DND-41 (cell line): ENCODE results near the gene MACROD2.

Experiments used
- ATAC-seq: fragments of 200-7000 bp; cut with Tn5 transposase; 3 replicates; pipeline ENCODE4 v1.9.1; 2021; ENCODE audit warnings: low read depth; ENCODE audit not compliant: insufficient read depth
- DNase-seq: peaks from one replicate; pipeline ENCODE4 v3.0.0-alpha.2; 2020
- H2AFZ ChIP-seq: 2 replicates; pipeline ENCODE4 v1.6.0; 2012; ENCODE audit warnings: low read depth, low read length
- H3K27ac ChIP-seq: 2 replicates; pipeline ENCODE4 v1.5.1; 2012; ENCODE audit warnings: low read length, inconsistent platforms
- H3K27me3 ChIP-seq: fragments of 200-600 bp; sonication (generic); 2 replicates; pipeline ENCODE4 v1.6.0; 2012; ENCODE audit warnings: low read length, mild to moderate bottlenecking, inconsistent platforms; ENCODE audit not compliant: insufficient read depth, poor library complexity
- H3K36me3 ChIP-seq: 2 replicates; pipeline ENCODE4 v1.5.1; 2012; ENCODE audit warnings: low read length, inconsistent platforms; ENCODE audit not compliant: insufficient read depth
- H3K4me1 ChIP-seq: 2 replicates; pipeline ENCODE4 v1.5.1; 2012; ENCODE audit warnings: mild to moderate bottlenecking, low read length; ENCODE audit not compliant: insufficient read depth
- H3K4me2 ChIP-seq: 2 replicates; pipeline ENCODE4 v1.6.0; 2012; ENCODE audit warnings: mild to moderate bottlenecking, moderate library complexity, low read length, inconsistent platforms; ENCODE audit not compliant: insufficient read depth
- H3K4me3 ChIP-seq, 2 experiments: fragments of 200-600 bp in 1 of 2; shearing (Covaris generic) in 1 of 2; 2 replicates each; pipeline ENCODE4 v1.5.1; 2012 to 2016; ENCODE audit warnings: inconsistent platforms in 2 of 2, low read length in 2 of 2, mild to moderate bottlenecking in 2 of 2, low read depth in 1 of 2, moderate library complexity in 1 of 2
- H3K79me2 ChIP-seq: 2 replicates; pipeline ENCODE4 v1.6.0; 2012; ENCODE audit warnings: low read length, inconsistent platforms; ENCODE audit not compliant: insufficient read depth
- H3K9ac ChIP-seq: 2 replicates; pipeline ENCODE4 v1.6.0; 2012; ENCODE audit warnings: low read depth, mild to moderate bottlenecking, inconsistent platforms, low read length, moderate library complexity
- H3K9me3 ChIP-seq: 2 replicates; pipeline ENCODE4 v1.5.1; 2012; ENCODE audit warnings: low read length, moderate library complexity, mild to moderate bottlenecking, inconsistent platforms; ENCODE audit not compliant: insufficient read depth, severe bottlenecking
- H4K20me1 ChIP-seq: 2 replicates; pipeline ENCODE4 v1.6.0; 2012; ENCODE audit warnings: low read length; ENCODE audit not compliant: insufficient read depth
- CTCF ChIP-seq: IDR thresholded peaks from 2 replicates; pipeline ENCODE4 v1.5.1; 2012; ENCODE audit warnings: borderline replicate concordance, low read length, moderate library complexity, mild to moderate bottlenecking; ENCODE audit not compliant: poor library complexity, severe bottlenecking; ENCODE audit errors: extremely low read depth
- EZH2 ChIP-seq: IDR thresholded peaks from 3 replicates; pipeline ENCODE4 v1.6.1; 2012; ENCODE audit warnings: borderline replicate concordance, low read depth, mild to moderate bottlenecking, moderate library complexity, low read length, inconsistent platforms; ENCODE audit not compliant: severe bottlenecking

Gene MACROD2

GRCh38 chr20:15256676-15257568 is 1261.6 kb downstream of the MACROD2 start:
- H3K9ac ChIP-seq, result no peak overlapping the region

DNA sequence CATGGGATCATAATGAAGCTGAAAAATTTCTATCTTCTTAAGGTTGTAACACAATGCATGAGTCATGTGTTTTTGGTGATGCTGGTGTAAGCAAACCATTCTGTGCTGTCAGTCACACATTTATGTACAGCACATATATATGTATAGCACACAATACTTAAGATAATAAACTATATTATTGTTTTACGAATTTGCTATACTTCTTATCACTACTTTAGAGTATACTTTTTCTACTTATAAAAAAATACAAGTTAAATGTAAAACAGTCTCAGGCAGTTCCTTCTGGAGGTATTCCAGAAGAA is 1262.2 kb downstream of the MACROD2 start:
- H3K9me3 ChIP-seq, result no peaks in the 10 kb centered on the region
- no peak overlapping the region for H3K27ac ChIP-seq
- no peaks in the 10 kb centered on the region for H3K27me3 ChIP-seq
- 0 out of 2 replicates have a peak, but pooled peaks cover 3% of the 10 kb centered on the region for H3K4me1 ChIP-seq
- DNase-seq (no peak), ATAC-seq (no peak)
- no peak overlapping the region for H3K4me3 ChIP-seq
- H3K4me2 ChIP-seq, result no peak overlapping the region
- TF ChIP-seq EZH2, result no peak
- TF ChIP-seq CTCF, result no peak
- H3K79me2 ChIP-seq, result no peaks in the 10 kb centered on the region
- H4K20me1 ChIP-seq, result no peaks in the 10 kb centered on the region
- H2AFZ ChIP-seq, result no peak overlapping the region
- H3K9ac ChIP-seq, result no peak overlapping the region
- no peaks in the 10 kb centered on the region for H3K36me3 ChIP-seq

More at GRCh38 chr20:15256676-15257568, 1261.6 kb downstream of the MACROD2 start:
- Histone ChIP-seq H3K36me3 (no peaks in the 10 kb centered on the region), H3K4me3 (no peak overlapping the region), H2AFZ (no peak overlapping the region), H3K27me3 (no peaks in the 10 kb centered on the region), H3K9me3 (no peaks in the 10 kb centered on the region), H3K4me1 (no peaks in the 10 kb centered on the region), H4K20me1 (no peaks in the 10 kb centered on the region), H3K4me2 (no peak overlapping the region), H3K79me2 (no peaks in the 10 kb centered on the region), H3K27ac (no peak overlapping the region)
- ATAC-seq (no peak), DNase-seq (no peak)
- TF ChIP-seq CTCF (no peak), EZH2 (no peak)

DNA sequence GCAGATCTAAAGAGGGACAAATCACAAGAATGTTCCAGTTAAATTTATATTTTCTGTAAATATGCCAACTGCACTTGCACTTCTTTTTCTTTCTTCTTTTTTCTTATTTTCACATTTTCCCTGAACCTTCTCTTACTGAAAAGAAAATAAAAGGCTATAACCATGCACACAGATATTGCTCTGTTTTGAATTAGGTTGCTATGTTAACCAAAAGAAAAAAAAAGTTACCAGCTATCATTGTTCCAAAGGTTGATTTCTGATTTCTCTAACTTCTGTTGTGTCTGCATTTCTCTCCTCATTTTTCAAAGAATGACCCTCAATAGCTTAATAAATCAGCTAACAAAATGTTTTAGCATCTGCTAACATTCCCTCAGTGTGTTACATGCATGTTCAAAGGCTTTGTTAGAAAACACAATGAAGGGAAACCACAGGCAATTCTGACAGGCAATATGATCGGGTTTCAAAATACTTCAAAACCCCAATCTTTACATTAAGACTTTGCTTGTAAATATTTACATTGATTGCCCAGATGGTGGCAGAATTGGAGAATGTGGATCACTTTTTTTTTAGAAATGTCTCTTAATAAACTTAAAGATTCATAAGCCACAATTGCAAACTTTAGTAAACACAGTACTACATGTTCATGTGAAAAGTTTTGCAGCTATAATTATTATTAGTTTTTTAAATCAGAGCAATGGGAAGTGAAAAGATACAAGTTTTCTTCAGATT is 1270.4 kb downstream of the MACROD2 start:
- Histone ChIP-seq H3K4me3 (no peak overlapping the region), H4K20me1 (no peaks in the 10 kb centered on the region), H3K9ac (no peak overlapping the region), H3K27me3 (no peaks in the 10 kb centered on the region), H3K27ac (no peak overlapping the region), H2AFZ (no peak overlapping the region), H3K4me2 (no peak overlapping the region), H3K79me2 (no peaks in the 10 kb centered on the region), H3K4me1 (0 out of 2 replicates have a peak, but pooled peaks cover 3% of the 10 kb centered on the region), H3K9me3 (no peaks in the 10 kb centered on the region), H3K36me3 (no peaks in the 10 kb centered on the region)
- ATAC-seq, result no peak
- no peak for TF ChIP-seq EZH2
- DNase-seq, result no peak

- H3K9me3 ChIP-seq, result no peaks in the 10 kb centered on the region
- H3K4me2 ChIP-seq, result no peak overlapping the region
- DNase-seq (no peak), ATAC-seq (no peak)
- no peaks in the 10 kb centered on the region for H3K27me3 ChIP-seq
- H3K79me2 ChIP-seq, result no peaks in the 10 kb centered on the region
- TF ChIP-seq CTCF, result no peak
- no peak for TF ChIP-seq EZH2
- no peaks in the 10 kb centered on the region for H3K36me3 ChIP-seq
- H2AFZ ChIP-seq, result no peak overlapping the region
- no peaks in the 10 kb centered on the region for H3K4me1 ChIP-seq
- no peak overlapping the region for H3K27ac ChIP-seq
- no peak overlapping the region for H3K9ac ChIP-seq
- no peak overlapping the region for H3K4me3 ChIP-seq
- H4K20me1 ChIP-seq, result no peaks in the 10 kb centered on the region
Observed at GRCh38 chr20:15267935-15268334, 1272.6 kb downstream of the MACROD2 start.
